ENCODE measurements around the gene PDE4C. TPM values are rescaled to one million over a fixed set of nuclear protein-coding genes. Genes with fewer than 3 reads are reported as not detected.
A peak's percentile ranks its signal among the peaks of the same experiment; 100 is the strongest.

The PDE4C gene
- total and polyA plus RNA-seq, 9 of the 15 experiments (the other 6 are each of a cell fraction or from before 2014, with no cell fraction given): 0.04 to 0.91 (median 0.20) TPM; not detected in 1

DNA sequence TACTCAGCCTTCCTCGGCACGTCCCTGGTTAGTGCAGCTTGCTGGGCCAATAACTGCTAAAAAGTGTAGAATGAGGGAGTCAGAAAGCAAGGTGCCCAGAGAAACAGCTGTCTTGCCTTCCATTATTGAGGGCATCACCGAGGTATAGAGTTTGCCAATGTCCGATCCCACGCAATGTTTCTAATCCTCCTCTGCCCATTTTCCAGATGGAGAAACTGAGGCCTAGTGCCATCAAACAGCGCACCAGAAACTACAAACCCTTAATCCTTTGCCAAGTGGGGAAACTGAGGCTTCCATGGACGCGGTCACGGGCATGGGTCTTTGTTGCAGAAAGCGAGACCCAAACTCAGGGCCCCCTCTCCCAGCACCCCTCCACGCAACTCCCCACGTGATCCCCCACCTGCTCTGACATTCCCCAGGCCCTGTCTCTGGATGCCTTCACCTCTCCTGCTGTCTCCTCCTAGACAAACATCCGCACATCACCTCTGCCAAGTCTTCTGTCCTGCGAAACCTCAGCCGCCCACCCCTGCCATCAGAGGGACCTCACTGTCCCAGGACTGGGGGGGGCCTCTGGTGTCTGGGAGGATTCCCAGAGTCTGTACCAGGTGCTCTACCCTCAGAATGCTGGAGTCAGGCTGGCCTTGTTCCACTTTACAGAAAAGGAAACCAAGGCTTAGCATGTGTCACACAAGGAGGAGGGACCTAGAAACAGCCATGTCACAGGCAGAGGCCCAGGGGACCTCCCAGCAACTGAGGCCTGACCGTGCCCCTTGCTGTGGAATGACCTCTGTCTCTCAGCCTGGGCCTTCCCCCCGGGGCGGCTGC, 930 bp upstream of the PDE4C start (continued):
- no peak for TF ChIP-seq E4F1 (CRISPR knock-in tag; IDR thresholded peaks at IDR 0.05; ENCODE audit: borderline replicate concordance)
- TF ChIP-seq CBX1 (IDR thresholded peaks at IDR 0.05; ENCODE audit: low read depth): 0 out of 2 replicates have a peak, but pooled peaks have one; percentile 34
- no peak for TF ChIP-seq ZNF431 (CRISPR knock-in tag; IDR thresholded peaks at IDR 0.05)
- TF ChIP-seq RCOR1 (IDR thresholded peaks at IDR 0.05; ENCODE audit: borderline replicate concordance in 1 of 2, low read depth in 2 of 2, low read length in 2 of 2): peak in 1 of 2 experiments; percentile 26; a peak in 1 of 4 replicates
- TF ChIP-seq RBM25 (IDR thresholded peaks at IDR 0.05; ENCODE audit: low read depth, low read length, severe bottlenecking): peak; percentile 89
- 0 out of 4 replicates have a peak, but pooled peaks of 1 of the 2 experiments have one; percentile 9 for TF ChIP-seq HDAC1 (IDR thresholded peaks at IDR 0.05)
- TF ChIP-seq SMAD4 (CRISPR knock-in tag; conservative IDR thresholded peaks at IDR 0.05): no peak
- TF ChIP-seq NR2C1 (IDR thresholded peaks at IDR 0.05): no peak
- no peak for TF ChIP-seq NR2C1 (tag; IDR thresholded peaks at IDR 0.05)
- no peak for TF ChIP-seq HNRNPK (IDR thresholded peaks at IDR 0.05; ENCODE audit: low read depth, low read length, poor library complexity, severe bottlenecking)
- TF ChIP-seq BCOR (IDR thresholded peaks at IDR 0.05): peak; percentile 92
- no peak for TF ChIP-seq ZBTB8A (IDR thresholded peaks at IDR 0.05; ENCODE audit: partially characterized antibody)
